Tibial nerve (tissue), 4 donors: Measurements from ENCODE around the gene H2BK1.

Experiments
- CTCF ChIP-seq, 5 experiments: fragments of 200-600 bp in 3 of 5; fragments of 450-650 bp in 2 of 5; sonication (generic) in 3 of 5; IDR thresholded peaks; one replicate each; pipeline ENCODE4 v1.5.1; 2016 to 2019; ENCODE audit warnings: antibody characterized with exemption in 5 of 5, mild to moderate bottlenecking in 3 of 5, moderate library complexity in 2 of 5
- EP300 ChIP-seq, 2 donors: sonication (generic); formaldehyde crosslinking; IDR thresholded peaks; one replicate each; pipeline ENCODE4 v1.6.1; 2017; ENCODE audit warnings: antibody characterized with exemption in 2 of 2, mild to moderate bottlenecking in 1 of 2
- POLR2A ChIP-seq, 2 donors: fragments of 450-650 bp; IDR thresholded peaks; one replicate each; pipeline ENCODE4 v1.6.1; 2017; ENCODE audit warnings: antibody characterized with exemption in 2 of 2, mild to moderate bottlenecking in 2 of 2, moderate library complexity in 2 of 2

- no peak for TF ChIP-seq CTCF (IDR thresholded peaks at IDR 0.05)
- TF ChIP-seq POLR2A (IDR thresholded peaks at IDR 0.05) = no peak
- no peak for TF ChIP-seq EP300 (IDR thresholded peaks at IDR 0.05)
These were observed 29.3 kb downstream of the H2BK1 start for GRCh38 chr7:151181011-151181431.
